Osteocyte (in vitro differentiated cells): ENCODE data around the gene NIPBL. TPM values are rescaled to one million over a fixed set of nuclear protein-coding genes. Genes with fewer than 3 reads are reported as not detected.

ENCODE experiments used
- DNase-seq: peaks from one replicate; pipeline ENCODE4 v3.0.0; 2021; ENCODE audit warnings: mixed read lengths; ENCODE audit not compliant: unreplicated experiment; ENCODE audit errors: extremely low spot score
- H3K27ac Mint-ChIP-seq: one replicate; pipeline ENCODE4 v1.8.0; 2021; ENCODE audit warnings: mild to moderate bottlenecking, mixed read lengths; ENCODE audit not compliant: unreplicated experiment
- H3K27me3 Mint-ChIP-seq: one replicate; pipeline ENCODE4 v1.8.0; 2021; ENCODE audit warnings: mixed read lengths; ENCODE audit not compliant: unreplicated experiment
- H3K36me3 Mint-ChIP-seq: one replicate; pipeline ENCODE4 v1.8.0; 2021; ENCODE audit warnings: mixed read lengths; ENCODE audit not compliant: unreplicated experiment
- H3K4me1 Mint-ChIP-seq: one replicate; pipeline ENCODE4 v1.8.0; 2021; ENCODE audit warnings: mixed read lengths; ENCODE audit not compliant: unreplicated experiment
- H3K4me3 Mint-ChIP-seq: one replicate; pipeline ENCODE4 v1.8.0; 2021; ENCODE audit warnings: mild to moderate bottlenecking, moderate library complexity, mixed read lengths; ENCODE audit not compliant: unreplicated experiment
- H3K9me3 Mint-ChIP-seq: one replicate; pipeline ENCODE4 v1.8.0; 2021; ENCODE audit warnings: mixed read lengths; ENCODE audit not compliant: unreplicated experiment
- CTCF ChIP-seq: fragments of 200-600 bp; sonication (generic); IDR thresholded peaks from 2 replicates; pipeline ENCODE4 v1.5.0; 2021; ENCODE audit warnings: antibody characterized with exemption, mild to moderate bottlenecking, moderate library complexity
- total RNA-seq: library from RNA; stranded (reverse); gene quantifications from 2 replicates; pipeline ENCODE4 v1.2.1, GENCODE V29; 2021

The NIPBL gene
- total RNA-seq, 1 donor from 2014 or later, result 52.2 TPM

- DNase-seq, result no peak
Observed at GRCh38 chr5:36861871-36862270, 14.7 kb upstream of the NIPBL start.

GRCh38 chr5:36870399-36871040, 6.0 kb upstream of the NIPBL start:
- H3K4me1 Mint-ChIP-seq, result peaks cover 34% of the 10 kb centered on the region
- no peak overlapping the region for H3K27ac Mint-ChIP-seq
- H3K4me3 Mint-ChIP-seq, result no peak overlapping the region
- no peaks in the 10 kb centered on the region for H3K27me3 Mint-ChIP-seq
- peak; percentile 70 for TF ChIP-seq CTCF
- H3K9me3 Mint-ChIP-seq, result no peaks in the 10 kb centered on the region
- peaks cover 9% of the 10 kb centered on the region for H3K36me3 Mint-ChIP-seq
- DNase-seq, result no peak

More at GRCh38 chr5:36861871-36862270, 14.7 kb upstream of the NIPBL start:
- Mint-ChIP-seq H3K36me3 (no peaks in the 10 kb centered on the region), H3K4me1 (peaks cover 4% of the 10 kb centered on the region), H3K27me3 (peaks cover 10% of the 10 kb centered on the region), H3K9me3 (no peaks in the 10 kb centered on the region), H3K4me3 (no peak overlapping the region), H3K27ac (no peak overlapping the region)
- no peak for TF ChIP-seq CTCF

- Mint-ChIP-seq H3K4me3 (peak overlapping the region; percentile 86), H3K4me1 (peaks cover 46% of the 10 kb centered on the region), H3K27me3 (no peaks in the 10 kb centered on the region), H3K9me3 (no peaks in the 10 kb centered on the region), H3K36me3 (peaks cover 6% of the 10 kb centered on the region), H3K27ac (peak overlapping the region; percentile 98)
- no peak for TF ChIP-seq CTCF
- DNase-seq, result no peak
Observed at GRCh38 chr5:36874465-36874864, 2.1 kb upstream of the NIPBL start.

GRCh38 chr5:36875051-36875789, 1.3 kb upstream of the NIPBL start:
- Mint-ChIP-seq H3K4me1 (peaks cover 53% of the 10 kb centered on the region), H3K9me3 (no peaks in the 10 kb centered on the region), H3K36me3 (peaks cover 6% of the 10 kb centered on the region), H3K4me3 (peak overlapping the region; percentile 86), H3K27ac (peak overlapping the region; percentile 98), H3K27me3 (no peaks in the 10 kb centered on the region)
- TF ChIP-seq CTCF, result no peak
- DNase-seq, result no peak

GRCh38 chr5:36875790-36876298, 725 bp upstream of the NIPBL start:
- TF ChIP-seq CTCF, result peak; percentile 57
- peak overlapping the region; percentile 86 for H3K4me3 Mint-ChIP-seq
- H3K36me3 Mint-ChIP-seq, result peaks cover 4% of the 10 kb centered on the region
- peak overlapping the region; percentile 98 for H3K27ac Mint-ChIP-seq
- no peaks in the 10 kb centered on the region for H3K27me3 Mint-ChIP-seq
- DNase-seq, result peak; percentile 91
- peaks cover 56% of the 10 kb centered on the region for H3K4me1 Mint-ChIP-seq
- no peaks in the 10 kb centered on the region for H3K9me3 Mint-ChIP-seq
